Mesodermal cell (in vitro differentiated cells): ENCODE data around the gene SRGAP2B.
"Not testable (repeated sequence)": the region's sequence is repeated elsewhere in the genome, so short reads cannot be mapped to it uniquely, and the experiment has no call there.

Source experiments
- H3K27ac ChIP-seq: 2 replicates; pipeline ENCODE4 v1.7.0; 2013; ENCODE audit warnings: mild to moderate bottlenecking, low read depth, low read length, moderate library complexity; ENCODE audit not compliant: severe bottlenecking
- H3K36me3 ChIP-seq: 2 replicates; pipeline ENCODE4 v1.7.1; 2013; ENCODE audit warnings: mild to moderate bottlenecking, low read length, moderate library complexity; ENCODE audit not compliant: control insufficient read depth, insufficient read depth
- H3K4me1 ChIP-seq: one replicate; pipeline ENCODE4 v1.7.1; 2013; ENCODE audit warnings: mild to moderate bottlenecking, low read length; ENCODE audit not compliant: insufficient read depth, control insufficient read depth, poor library complexity, severe bottlenecking
- H3K4me3 ChIP-seq: 2 replicates; pipeline ENCODE4 v1.7.0; 2013; ENCODE audit warnings: low read length, control low read depth, mild to moderate bottlenecking; ENCODE audit not compliant: insufficient read depth, poor library complexity, severe bottlenecking; ENCODE audit errors: extremely low read depth
- H3K9me3 ChIP-seq: 2 replicates; pipeline ENCODE4 v1.7.1; 2013; ENCODE audit warnings: mild to moderate bottlenecking, low read length, moderate library complexity; ENCODE audit not compliant: control insufficient read depth
- WGBS, 2 experiments: methylation state at CpG; one replicate each; pipeline ENCODE4 v1.1.5; 2013; ENCODE audit warnings: missing lambda C conversion rate in 2 of 2; ENCODE audit not compliant: insufficient coverage in 2 of 2; 5-methylcytosine and 5-hydroxymethylcytosine counted together

The SRGAP2B gene

DNA sequence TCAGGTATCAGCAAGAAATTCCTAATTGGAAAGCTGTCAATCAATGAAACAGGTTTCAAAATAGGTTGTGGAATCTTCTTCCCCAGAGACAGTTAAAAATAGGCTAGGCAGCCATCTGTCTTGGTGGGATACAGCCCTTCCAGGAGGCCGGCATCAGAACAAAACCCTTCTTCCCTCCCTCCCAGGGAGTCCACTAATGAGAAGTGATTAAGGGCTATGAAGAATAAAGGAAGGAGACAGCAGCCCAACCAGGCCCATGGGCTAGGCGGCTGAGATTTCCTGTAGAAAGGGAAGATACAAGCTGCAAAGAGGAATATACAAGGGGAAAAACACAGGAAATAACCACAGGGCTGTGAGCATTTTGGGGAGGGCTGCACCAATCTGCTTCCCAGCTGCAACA lies 31.8 kb downstream of the SRGAP2B start:
- H3K4me3 ChIP-seq, H3K4me1 ChIP-seq, H3K9me3 ChIP-seq, H3K27ac ChIP-seq, H3K36me3 ChIP-seq: not testable (repeated sequence)
- no CpG with 5 or more reads among the region's 2 CpGs for WGBS, 2 experiments

DNA sequence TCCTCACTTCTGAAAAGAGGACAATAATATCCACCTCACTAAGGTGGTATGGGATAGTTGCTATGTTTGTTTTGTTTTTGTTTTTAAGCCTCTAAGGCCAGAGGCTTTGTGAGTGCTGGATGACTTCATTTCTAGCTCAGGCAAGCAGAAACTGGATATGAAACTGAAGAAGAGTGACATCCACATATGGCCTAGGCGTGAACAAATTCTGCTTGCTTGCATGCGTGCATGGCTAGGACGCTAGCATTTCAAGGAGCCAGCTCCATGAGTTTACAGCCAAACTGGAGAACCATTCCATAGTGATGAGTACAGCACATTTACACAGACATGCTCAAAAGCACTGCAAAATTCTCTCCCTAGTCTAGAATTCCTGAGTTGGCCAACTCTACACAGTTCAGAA lies 36.9 kb downstream of the SRGAP2B start:
- H3K27ac ChIP-seq, H3K9me3 ChIP-seq, H3K4me1 ChIP-seq, H3K36me3 ChIP-seq, H3K4me3 ChIP-seq: not testable (repeated sequence)
- WGBS, 2 experiments = no CpG with 5 or more reads among the region's 3 CpGs

DNA sequence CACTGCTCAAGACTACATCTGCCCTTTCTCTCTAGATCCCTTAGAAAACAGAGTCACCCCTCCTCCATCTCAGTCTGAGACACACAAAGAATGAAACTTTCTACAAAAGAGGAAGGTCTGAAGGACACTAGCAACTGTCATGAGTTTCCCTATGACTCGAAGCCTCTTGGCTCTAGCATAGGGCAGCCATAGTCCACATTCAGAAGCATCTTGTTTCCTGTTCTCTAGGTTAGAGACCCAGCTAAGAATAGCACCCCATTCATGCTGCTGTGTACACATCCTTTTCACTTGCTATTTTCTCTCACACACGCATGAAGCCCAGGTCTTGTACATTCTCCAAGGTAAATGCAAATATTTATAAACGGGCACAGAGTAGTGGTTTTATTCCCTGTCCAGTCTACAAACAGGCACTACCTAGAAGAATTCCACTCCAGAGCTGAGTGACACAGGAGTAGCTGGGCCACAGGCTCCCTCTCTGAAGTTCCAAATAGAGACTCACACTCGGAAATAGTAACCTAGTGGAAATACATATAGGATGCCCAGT lies 39.8 kb downstream of the SRGAP2B start:
- no CpG with 5 or more reads among the region's 4 CpGs for WGBS, 2 experiments
- H3K4me3 ChIP-seq, H3K4me1 ChIP-seq, H3K36me3 ChIP-seq, H3K9me3 ChIP-seq, H3K27ac ChIP-seq: not testable (repeated sequence)

DNA sequence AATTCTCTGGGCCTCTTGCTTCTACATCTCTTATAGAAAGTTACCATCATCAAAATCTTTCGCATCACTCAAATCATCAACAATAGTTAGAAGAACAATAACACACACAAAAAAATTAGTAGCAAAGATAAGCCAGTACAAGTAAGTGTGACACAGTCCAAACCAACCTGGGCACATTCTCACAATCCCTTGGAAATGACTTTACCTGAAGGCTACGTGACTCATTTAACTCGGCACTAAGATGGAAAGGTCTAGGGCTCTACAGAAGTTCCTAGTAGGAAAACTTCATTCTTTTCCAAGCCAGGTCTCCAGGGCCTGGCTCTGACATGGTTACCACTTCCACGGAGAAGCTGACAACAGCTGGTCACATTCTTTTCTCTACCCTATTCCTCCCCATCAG lies 41.7 kb downstream of the SRGAP2B start:
- no CpG with 5 or more reads among the region's 4 CpGs for WGBS, 2 experiments
- H3K4me1 ChIP-seq, H3K27ac ChIP-seq, H3K4me3 ChIP-seq, H3K36me3 ChIP-seq, H3K9me3 ChIP-seq: not testable (repeated sequence)

DNA sequence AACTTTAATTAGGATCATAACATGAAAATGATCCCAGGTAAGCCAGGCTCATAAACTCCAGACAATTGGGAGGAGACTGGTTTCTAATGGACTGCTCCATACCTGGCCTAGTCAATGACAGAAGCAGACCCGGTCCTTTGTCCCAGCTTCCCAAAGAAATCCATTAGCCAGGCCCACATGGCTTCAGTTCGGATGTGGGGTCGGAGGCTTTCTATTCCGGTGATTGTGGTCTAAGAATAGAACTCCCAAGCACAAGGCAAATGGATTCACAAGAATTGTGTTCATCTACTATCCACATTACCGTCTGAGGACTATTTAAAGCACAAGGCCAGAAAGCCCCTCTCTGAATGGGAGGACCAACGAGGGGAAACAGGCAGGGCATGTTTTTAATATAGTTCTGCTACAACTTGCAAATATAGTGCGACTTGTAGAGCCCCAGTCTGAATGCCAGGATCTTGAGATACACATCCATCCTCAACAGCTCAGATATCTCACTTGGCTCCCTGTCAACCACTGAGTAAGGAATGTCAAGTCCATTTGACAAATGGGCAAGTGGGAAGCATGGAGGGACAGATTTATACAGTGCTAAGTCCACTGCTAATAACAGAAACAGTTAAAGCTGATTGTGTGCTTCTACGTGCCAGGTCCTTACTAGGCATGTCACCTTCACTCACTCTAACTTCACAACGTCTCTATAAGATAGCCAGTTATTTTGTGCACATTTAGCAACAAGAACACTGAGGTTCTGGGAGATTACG lies 42.9 kb downstream of the SRGAP2B start:
- H3K4me3 ChIP-seq, H3K27ac ChIP-seq, H3K4me1 ChIP-seq, H3K9me3 ChIP-seq, H3K36me3 ChIP-seq: not testable (repeated sequence)
- WGBS, 2 experiments = no CpG with 5 or more reads among the region's 10 CpGs

DNA sequence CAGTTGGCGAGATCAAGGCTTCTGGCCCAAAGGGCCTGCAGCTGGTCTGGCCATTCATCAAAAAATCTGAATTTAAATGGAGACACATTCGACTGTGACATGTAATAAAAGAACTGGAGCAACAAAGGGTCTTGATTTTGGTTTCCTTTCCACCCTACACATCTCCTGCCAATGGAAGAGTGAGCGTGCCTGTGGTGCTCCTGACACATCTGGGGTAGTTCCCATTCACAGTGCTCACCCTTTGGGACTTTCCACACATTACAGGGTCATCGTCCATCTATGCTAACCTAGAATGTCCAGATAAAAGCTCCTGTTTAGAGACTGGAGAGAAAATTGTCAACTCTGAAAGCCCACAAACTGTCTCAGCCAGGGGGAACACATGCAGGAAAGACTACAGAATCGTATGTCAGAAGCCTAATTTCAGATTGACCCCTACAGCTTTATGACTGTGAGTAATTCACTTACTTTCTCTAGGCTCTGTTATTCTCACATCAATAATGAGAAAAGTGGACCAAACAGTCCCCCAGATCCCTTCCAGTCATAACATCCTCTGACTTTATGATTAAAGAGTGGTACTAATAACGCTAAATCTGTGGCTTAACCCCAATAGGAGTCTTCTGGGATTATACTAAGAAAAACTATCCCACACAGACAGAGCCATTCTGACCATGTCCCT lies 46.8 kb downstream of the SRGAP2B start:
- not testable (repeated sequence) for H3K9me3 ChIP-seq, H3K27ac ChIP-seq, H3K4me3 ChIP-seq, H3K4me1 ChIP-seq, H3K36me3 ChIP-seq
- WGBS, 2 experiments = no CpG with 5 or more reads among the region's 6 CpGs

DNA sequence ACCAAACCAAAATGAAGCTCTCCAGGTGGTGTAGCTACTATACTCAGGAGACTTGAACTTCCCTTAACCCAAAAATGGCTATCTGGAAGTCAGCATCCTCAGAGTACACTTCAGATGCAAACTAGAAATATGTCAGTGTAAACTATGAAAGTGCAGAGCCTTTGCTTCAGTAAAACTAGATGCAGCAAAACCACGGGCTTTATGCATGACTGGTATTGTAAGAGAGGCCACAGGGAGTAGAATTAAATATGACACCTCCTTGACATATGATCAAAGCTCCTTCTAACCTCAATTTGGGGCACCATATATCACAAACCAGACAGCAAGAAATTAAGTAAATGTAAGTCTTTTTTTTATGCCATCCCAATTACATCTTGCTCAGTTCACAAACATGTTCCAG lies 47.6 kb downstream of the SRGAP2B start:
- H3K9me3 ChIP-seq, H3K36me3 ChIP-seq, H3K27ac ChIP-seq, H3K4me1 ChIP-seq, H3K4me3 ChIP-seq: not testable (repeated sequence)
- whole genome bisulfite sequencing, 2 experiments = no CpG with 5 or more reads among the region's 1 CpG

DNA sequence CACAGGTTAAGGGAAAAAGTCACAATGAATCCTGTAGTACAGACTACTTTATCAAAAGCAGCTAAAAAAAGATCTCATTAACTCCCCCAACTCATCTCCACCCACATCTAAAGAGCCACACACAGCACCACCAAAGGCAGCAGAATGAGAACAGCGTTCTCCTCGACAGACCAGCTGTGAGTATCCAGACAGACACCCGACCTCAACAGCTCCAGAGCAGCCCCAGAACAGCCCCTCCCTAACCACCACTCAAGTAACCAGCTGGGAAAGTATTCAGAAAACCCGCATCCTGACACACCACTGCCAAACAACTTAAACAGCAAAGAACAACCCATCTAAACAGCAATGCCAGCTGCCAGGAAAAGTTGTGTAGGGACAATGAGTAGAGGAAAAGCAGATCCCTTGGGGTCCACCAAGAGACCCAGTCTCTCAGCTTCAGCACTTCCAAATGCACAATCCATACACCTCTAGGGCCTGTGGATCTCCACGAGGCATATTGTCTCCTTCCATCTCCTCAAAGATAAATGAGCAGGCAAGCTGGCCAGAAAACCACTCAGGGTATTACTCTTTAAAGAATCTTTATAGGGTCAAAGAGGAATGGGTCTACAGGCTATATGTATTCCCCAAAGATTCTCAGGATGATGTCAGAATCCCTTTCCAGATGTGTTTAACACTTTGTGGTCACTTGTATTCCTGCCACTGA lies 49.4 kb downstream of the SRGAP2B start:
- H3K4me1 ChIP-seq, H3K4me3 ChIP-seq, H3K9me3 ChIP-seq, H3K36me3 ChIP-seq, H3K27ac ChIP-seq: not testable (repeated sequence)
- WGBS, 2 experiments = no CpG with 5 or more reads among the region's 5 CpGs

DNA sequence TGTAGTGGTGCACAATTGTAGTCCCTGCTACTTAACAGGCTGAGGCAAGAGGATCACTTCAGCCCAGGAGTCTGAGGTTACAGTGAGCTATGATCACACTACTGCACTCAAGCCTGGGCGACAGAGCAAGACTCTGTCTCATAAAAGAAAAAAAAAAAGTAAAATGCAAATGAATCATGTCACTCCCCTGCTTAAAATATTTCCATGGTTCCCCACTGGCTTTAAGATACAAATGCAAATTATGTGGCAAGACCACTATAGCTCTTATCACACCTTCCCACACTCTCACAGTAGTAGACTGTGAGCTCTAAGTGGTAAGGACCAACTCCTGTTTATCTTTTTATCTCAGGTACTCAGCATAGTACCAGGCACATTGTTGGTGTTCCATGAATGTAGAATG lies 53.6 kb downstream of the SRGAP2B start:
- not testable (repeated sequence) for H3K36me3 ChIP-seq, H3K9me3 ChIP-seq, H3K4me1 ChIP-seq, H3K27ac ChIP-seq, H3K4me3 ChIP-seq
- no CpG with 5 or more reads among the region's 1 CpG for WGBS, 2 experiments

DNA sequence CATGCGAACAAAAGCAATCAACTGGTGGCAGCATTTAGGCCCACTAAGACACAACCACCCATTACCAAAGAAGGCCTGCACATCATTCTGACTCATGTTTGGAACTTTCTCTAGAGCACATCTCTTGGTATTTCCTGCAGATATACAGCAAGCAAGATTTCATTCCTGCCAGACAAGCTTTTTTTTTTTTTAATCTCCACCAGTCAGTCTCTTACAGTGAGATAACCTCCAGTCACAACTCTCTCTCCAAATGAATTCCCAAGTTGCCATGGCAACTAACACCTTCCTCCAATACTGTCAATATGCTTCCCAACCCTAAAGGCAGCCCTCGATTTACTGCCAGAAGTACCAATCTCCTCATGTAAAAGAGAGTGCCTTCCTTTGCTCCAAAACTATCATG lies 59.1 kb downstream of the SRGAP2B start:
- H3K4me3 ChIP-seq, H3K27ac ChIP-seq, H3K9me3 ChIP-seq, H3K36me3 ChIP-seq, H3K4me1 ChIP-seq: not testable (repeated sequence)
- no CpG with 5 or more reads among the region's 2 CpGs for WGBS, 2 experiments

DNA sequence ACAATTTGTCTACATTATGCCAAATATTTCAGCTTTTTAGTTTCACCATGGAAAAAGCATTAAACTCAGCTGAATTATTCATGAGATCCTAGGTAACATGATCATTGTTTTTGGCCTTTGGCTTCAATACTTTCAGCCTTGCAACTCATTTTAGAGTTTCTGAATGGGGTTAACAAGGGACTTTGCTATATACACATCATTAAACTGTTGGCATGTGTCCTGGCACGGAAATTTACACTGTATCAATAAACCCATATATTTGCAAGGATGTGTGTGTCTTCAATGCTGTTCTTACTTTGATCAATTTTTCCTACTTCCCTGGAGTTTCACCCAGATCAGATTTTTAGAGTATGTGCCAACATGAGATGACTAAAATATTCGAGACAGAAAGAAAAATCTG lies 61.6 kb downstream of the SRGAP2B start:
- WGBS, 2 experiments = no CpG with 5 or more reads among the region's 2 CpGs
- not testable (repeated sequence) for H3K27ac ChIP-seq, H3K9me3 ChIP-seq, H3K4me3 ChIP-seq, H3K36me3 ChIP-seq, H3K4me1 ChIP-seq
